Measurements from ENCODE around the gene TBX10.

Gene TBX10

GRCh38 chr11:67674442-67674871 lies 34.9 kb upstream of the TBX10 start, which contains the start of gene ALDH3B2:
ALDH3B2 (minus strand) TSS chr11:67674623; CDS start chr11:67666935, 7,688 bp downstream.
- DNase-seq (ENCODE audit: insufficient read length, low spot score), result no peak

GRCh38 chr11:67673902-67674301 lies 34.3 kb upstream of the TBX10 start:
- FAIRE-seq (no peak), DNase-seq (ENCODE audit: insufficient read length, low spot score) (no peak)
- TF ChIP-seq CTCF (IDR thresholded peaks at IDR 0.05; ENCODE audit: insufficient read depth, missing control alignments), result no peak

More at GRCh38 chr11:67674442-67674871, 34.9 kb upstream of the TBX10 start, which contains the start of gene ALDH3B2:
- no peak for FAIRE-seq
- no peak for TF ChIP-seq CTCF (IDR thresholded peaks at IDR 0.05; ENCODE audit: insufficient read depth, missing control alignments)

- no peak for FAIRE-seq
- DNase-seq (ENCODE audit: insufficient read length, low spot score), result no peak
- no peak for TF ChIP-seq CTCF (IDR thresholded peaks at IDR 0.05; ENCODE audit: insufficient read depth, missing control alignments)
These were observed 33.8 kb upstream of the TBX10 start for GRCh38 chr11:67673358-67673757.

- no peak for TF ChIP-seq CTCF (IDR thresholded peaks at IDR 0.05; ENCODE audit: insufficient read depth, missing control alignments)
- FAIRE-seq, result no peak
- no peak for DNase-seq (ENCODE audit: insufficient read length, low spot score)
These were observed 31.6 kb upstream of the TBX10 start for GRCh38 chr11:67671211-67671520.

GRCh38 chr11:67670316-67671210 lies 31.0 kb upstream of the TBX10 start:
- DNase-seq (ENCODE audit: insufficient read length, low spot score) (no peak), FAIRE-seq (no peak)

GRCh38 chr11:67668192-67668551 lies 28.6 kb upstream of the TBX10 start:
- no peak for TF ChIP-seq CTCF (IDR thresholded peaks at IDR 0.05; ENCODE audit: insufficient read depth, missing control alignments)
- DNase-seq (ENCODE audit: insufficient read length, low spot score) (no peak), FAIRE-seq (no peak)

More at GRCh38 chr11:67670316-67671210, 31.0 kb upstream of the TBX10 start:
- TF ChIP-seq CTCF (IDR thresholded peaks at IDR 0.05; ENCODE audit: insufficient read depth, missing control alignments), result no peak
